ENCODE measurements around the gene USF2. TPM values are rescaled to one million over a fixed set of nuclear protein-coding genes. Genes with fewer than 3 reads are reported as not detected.

USF2 gene
- total and polyA plus RNA-seq, 12 donors = 125 to 185 (median 151) TPM

GRCh38 chr19:35222373-35223015 is 46.3 kb upstream of the USF2 start:
- Histone ChIP-seq H3K27me3 (no peaks in the 10 kb centered on the region), H3K36me3 (no peaks in the 10 kb centered on the region), H3K4me1 (peaks cover 0 to 35% (median 3%) of the 10 kb centered on the region in 9 donors), H3K9me3 (peaks cover 0 to 21% (median 5%) of the 10 kb centered on the region in 11 donors), H3K27ac (no peak overlapping the region), H3K4me3 (no peak overlapping the region)
- intact Hi-C loops (cut with DNase I) = no loop called here
- ATAC-seq = no peak
- no peak for DNase-seq
- whole genome bisulfite sequencing, 2 donors = 81 to 86% methylated on average over 7 of the region's 7 CpGs
- no peak for TF ChIP-seq CTCF (IDR thresholded peaks at IDR 0.05)

- Histone ChIP-seq H3K4me3 (no peak overlapping the region), H3K9me3 (peaks cover 0 to 17% (median 5%) of the 10 kb centered on the region in 11 donors), H3K27ac (no peak overlapping the region), H3K4me1 (peaks cover 0 to 35% (median 0%) of the 10 kb centered on the region in 9 donors), H3K27me3 (no peaks in the 10 kb centered on the region), H3K36me3 (no peaks in the 10 kb centered on the region)
- ATAC-seq (no peak), DNase-seq (no peak)
- no peak for TF ChIP-seq CTCF (IDR thresholded peaks at IDR 0.05)
- intact Hi-C loops (cut with DNase I) = no loop called here
- WGBS, 2 donors = 66 to 72% methylated on average over 6 of the region's 6 CpGs
These were observed 45.5 kb upstream of the USF2 start for GRCh38 chr19:35223084-35223790.

GRCh38 chr19:35223862-35224505 is 44.8 kb upstream of the USF2 start:
- Histone ChIP-seq H3K9me3 (peaks cover 0 to 12% (median 4%) of the 10 kb centered on the region in 11 donors), H3K27ac (peak overlapping the region in 1 of 10 donors; percentile 16), H3K4me3 (no peak overlapping the region), H3K36me3 (no peaks in the 10 kb centered on the region), H3K4me1 (peaks cover 0 to 35% (median 0%) of the 10 kb centered on the region in 9 donors), H3K27me3 (no peaks in the 10 kb centered on the region)
- DNase-seq (no peak), ATAC-seq (peak in 3 of 8 donors; percentile 25 to 57 (median 55))
- 54 to 68% methylated on average over 4 of the region's 4 CpGs for WGBS, 2 donors
- intact Hi-C loops (cut with DNase I) = no loop called here
- no peak for TF ChIP-seq CTCF (IDR thresholded peaks at IDR 0.05)
